GM10266 (cell line): ENCODE data around the gene PHPT1.
"Not testable (repeated sequence)": the region's sequence is repeated elsewhere in the genome, so short reads cannot be mapped to it uniquely, and the experiment has no call there.

ENCODE experiments used
- DNase-seq: peaks from one replicate; pipeline ENCODE4 v3.0.0; 2012; ENCODE audit errors: extremely low spot score
- TF ChIP-seq, protein P1 (sequence below): IDR thresholded peaks from 2 replicates; pipeline ENCODE4 v1.5.1; 2012; ENCODE audit warnings: mild to moderate bottlenecking, low read depth; ENCODE audit not compliant: control insufficient read depth, insufficient read depth; ENCODE audit errors: missing control alignments

The PHPT1 gene

DNA sequence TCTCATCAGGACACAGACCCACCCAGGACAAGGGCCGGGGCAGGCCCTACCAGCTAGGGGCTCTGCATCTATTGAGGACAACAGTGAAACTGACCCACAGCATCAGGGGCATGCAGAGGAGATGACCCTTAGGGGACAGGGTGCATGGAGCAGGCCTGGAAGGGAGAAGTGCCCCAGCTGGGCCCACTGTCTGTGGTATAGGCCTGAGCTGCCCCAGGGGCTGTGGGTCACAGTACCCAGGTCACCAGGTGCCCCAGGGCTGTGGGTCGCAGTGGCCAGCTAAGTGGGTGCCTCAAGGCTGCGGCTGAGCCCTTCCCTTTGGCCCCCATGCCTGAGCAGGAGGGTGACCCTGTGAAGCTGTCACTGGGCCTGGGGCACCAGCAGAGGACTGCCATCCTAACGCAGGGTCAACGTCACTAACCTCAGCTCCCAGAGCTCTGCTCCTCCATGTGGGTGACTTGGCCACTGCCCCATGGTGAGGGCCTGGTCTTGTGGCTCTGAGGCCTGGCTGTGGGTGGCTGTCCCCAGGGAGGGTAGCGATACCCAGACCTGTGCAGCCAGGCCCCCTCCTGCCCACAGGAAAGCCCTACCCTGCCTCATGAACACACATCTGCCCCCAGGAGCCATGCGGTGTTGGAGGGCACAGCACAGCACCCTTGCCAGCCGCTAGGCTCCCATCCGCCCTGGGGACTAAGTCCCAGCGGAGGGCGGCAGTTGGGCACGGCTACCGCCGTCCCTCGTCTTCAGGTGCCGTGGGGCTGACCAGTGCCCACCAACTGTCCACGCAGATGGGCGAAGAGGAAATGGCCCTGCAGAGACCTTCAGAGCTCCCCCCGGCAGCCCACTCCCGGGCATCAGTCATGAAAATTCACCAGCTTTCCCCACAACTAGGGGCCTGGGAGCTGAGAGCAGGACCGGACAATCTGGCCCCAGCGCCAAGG is 12.0 kb downstream of the PHPT1 start:
- TF ChIP-seq, protein P1, sequence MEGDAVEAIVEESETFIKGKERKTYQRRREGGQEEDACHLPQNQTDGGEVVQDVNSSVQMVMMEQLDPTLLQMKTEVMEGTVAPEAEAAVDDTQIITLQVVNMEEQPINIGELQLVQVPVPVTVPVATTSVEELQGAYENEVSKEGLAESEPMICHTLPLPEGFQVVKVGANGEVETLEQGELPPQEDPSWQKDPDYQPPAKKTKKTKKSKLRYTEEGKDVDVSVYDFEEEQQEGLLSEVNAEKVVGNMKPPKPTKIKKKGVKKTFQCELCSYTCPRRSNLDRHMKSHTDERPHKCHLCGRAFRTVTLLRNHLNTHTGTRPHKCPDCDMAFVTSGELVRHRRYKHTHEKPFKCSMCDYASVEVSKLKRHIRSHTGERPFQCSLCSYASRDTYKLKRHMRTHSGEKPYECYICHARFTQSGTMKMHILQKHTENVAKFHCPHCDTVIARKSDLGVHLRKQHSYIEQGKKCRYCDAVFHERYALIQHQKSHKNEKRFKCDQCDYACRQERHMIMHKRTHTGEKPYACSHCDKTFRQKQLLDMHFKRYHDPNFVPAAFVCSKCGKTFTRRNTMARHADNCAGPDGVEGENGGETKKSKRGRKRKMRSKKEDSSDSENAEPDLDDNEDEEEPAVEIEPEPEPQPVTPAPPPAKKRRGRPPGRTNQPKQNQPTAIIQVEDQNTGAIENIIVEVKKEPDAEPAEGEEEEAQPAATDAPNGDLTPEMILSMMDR, result no peak
- DNase-seq, result no peak

- TF ChIP-seq, protein P1, result no peak
These were observed 12.8 kb downstream of the PHPT1 start for GRCh38 chr9:136861874-136862457.

GRCh38 chr9:136862849-136863622 is 13.8 kb downstream of the PHPT1 start:
- TF ChIP-seq, protein P1, result no peak
- DNase-seq, result no peak

More at GRCh38 chr9:136861874-136862457, 12.8 kb downstream of the PHPT1 start:
- no peak for DNase-seq

DNA sequence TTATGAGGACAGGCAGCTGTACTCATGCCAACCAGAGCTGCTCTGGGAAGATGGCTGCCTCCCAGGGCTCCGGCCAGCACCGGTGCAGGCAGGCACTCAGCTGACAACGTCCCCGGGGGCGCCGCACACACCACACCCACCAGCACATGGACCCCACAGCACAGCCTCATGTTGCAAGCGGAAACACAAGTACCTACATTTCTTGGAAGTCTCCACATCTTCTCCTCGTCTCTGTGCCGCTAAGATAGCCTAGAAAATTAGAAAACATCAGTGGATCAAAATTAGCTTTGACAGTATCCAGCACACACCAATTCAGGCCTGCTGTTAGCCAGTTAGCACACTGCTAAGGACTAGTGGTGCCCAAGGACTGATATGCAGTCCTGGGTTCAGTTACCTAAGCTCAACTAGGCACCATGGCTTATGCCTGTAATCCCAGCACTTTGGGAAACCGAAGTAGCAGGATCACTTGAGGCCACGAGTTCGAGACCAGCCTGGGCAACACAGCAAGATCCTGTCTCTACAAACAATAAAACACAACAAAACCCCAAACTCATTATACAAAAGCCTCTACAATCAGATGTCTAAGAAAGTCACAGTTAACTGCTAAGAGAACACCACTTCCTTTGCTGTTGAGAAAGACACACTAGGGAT is 14.5 kb downstream of the PHPT1 start:
- TF ChIP-seq, protein P1, result no peak
- DNase-seq, result no peak

GRCh38 chr9:136865041-136865767 is 16.0 kb downstream of the PHPT1 start:
- TF ChIP-seq, protein P1, result no peak

GRCh38 chr9:136865768-136866103 is 16.5 kb downstream of the PHPT1 start:
- TF ChIP-seq, protein P1, result no peak
- no peak for DNase-seq

More at GRCh38 chr9:136865041-136865767, 16.0 kb downstream of the PHPT1 start:
- DNase-seq, result no peak

DNA sequence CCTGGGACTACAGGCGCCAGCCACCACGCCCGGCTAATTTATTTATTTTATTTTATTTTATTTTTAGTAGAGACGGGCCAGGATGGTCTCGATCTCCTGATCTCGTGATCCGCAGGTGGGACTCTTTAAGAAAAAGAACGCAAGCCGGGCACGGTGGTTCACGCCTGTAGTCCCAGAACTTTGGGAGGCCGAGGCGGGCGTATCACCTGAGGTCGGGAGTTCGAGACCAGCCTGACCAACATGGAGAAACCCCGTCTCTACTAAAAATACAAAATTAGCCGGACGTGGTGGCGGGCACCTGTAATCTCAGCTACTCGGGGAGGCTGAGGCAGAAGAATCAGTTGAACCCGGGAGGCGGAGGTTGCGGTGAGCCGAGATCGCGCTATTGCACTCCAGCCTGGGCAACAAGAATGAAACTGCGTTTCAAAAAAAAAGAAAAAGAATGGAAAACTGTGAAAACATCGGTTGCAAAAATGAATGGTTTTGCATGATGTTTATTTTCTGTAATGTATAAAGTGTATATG is 17.8 kb downstream of the PHPT1 start:
- DNase-seq, result not testable (repeated sequence)
